OCI-LY7 (cell line): ENCODE results near the gene TPPP. TPM values are rescaled to one million over a fixed set of nuclear protein-coding genes. Genes with fewer than 3 reads are reported as not detected.
"Not testable (repeated sequence)": the region's sequence is repeated elsewhere in the genome, so short reads cannot be mapped to it uniquely, and the experiment has no call there.

Experiments used
- BruUV-seq: library from RNA; stranded (reverse); fragments of 400-500 nt; replicated peaks from 2 replicates; lab custom pipeline; 2021; lab: Mats Ljungman, UMichigan
- CTCF ChIA-PET: fragments of 300-600 bp; sonication (Branson Sonifier 250); formaldehyde crosslinking; loops from one replicate; lab custom pipeline; 2022; ENCODE audit warnings: antibody characterized with exemption; ENCODE audit not compliant: unreplicated experiment; lab: Charles Lee
- POLR2A ChIA-PET: fragments of 300-600 bp; sonication (Branson Sonifier 250); formaldehyde crosslinking; loops from one replicate; lab custom pipeline; 2022; ENCODE audit warnings: antibody characterized with exemption; lab: Charles Lee
- DNase-seq: peaks from one replicate; pipeline ENCODE4 v3.0.0-alpha.2; 2015; ENCODE audit warnings: low spot score
- H2AFZ ChIP-seq: fragments of 200-600 bp; sonication (generic), shearing (Covaris generic); 2 replicates; pipeline ENCODE4 v1.6.1; 2014; ENCODE audit warnings: mild to moderate bottlenecking, antibody characterized with exemption, low read length, moderate library complexity
- H3K27ac ChIP-seq: fragments of 200-600 bp; sonication (generic); 2 replicates; pipeline ENCODE4 v1.5.1; 2014; ENCODE audit warnings: mixed run types, low read depth, mild to moderate bottlenecking, moderate library complexity, low read length, inconsistent platforms; ENCODE audit not compliant: poor library complexity, severe bottlenecking
- H3K36me3 ChIP-seq: fragments of 200-600 bp; sonication (generic); 2 replicates; pipeline ENCODE4 v1.6.1; 2014; ENCODE audit warnings: mild to moderate bottlenecking, antibody characterized with exemption, low read length, moderate library complexity, mixed read lengths; ENCODE audit not compliant: insufficient read depth
- H3K4me1 ChIP-seq: fragments of 200-600 bp; sonication (generic); 2 replicates; pipeline ENCODE4 v1.5.1; 2014; ENCODE audit warnings: mild to moderate bottlenecking, low read length; ENCODE audit not compliant: insufficient read depth, poor library complexity, severe bottlenecking
- H3K4me2 ChIP-seq: fragments of 200-600 bp; sonication (generic); 2 replicates; pipeline ENCODE4 v1.6.1; 2014; ENCODE audit warnings: mild to moderate bottlenecking, low read length
- H3K4me3 ChIP-seq: fragments of 200-600 bp; sonication (generic); 2 replicates; pipeline ENCODE4 v1.5.1; 2014; ENCODE audit warnings: mild to moderate bottlenecking, low read depth, low read length; ENCODE audit not compliant: poor library complexity, severe bottlenecking
- H3K79me2 ChIP-seq: fragments of 200-600 bp; sonication (generic); 2 replicates; pipeline ENCODE4 v1.6.1; 2016; ENCODE audit warnings: low read depth, mild to moderate bottlenecking, low read length, moderate library complexity, mixed read lengths; ENCODE audit not compliant: insufficient read depth
- H3K9me2 ChIP-seq: fragments of 200-600 bp; sonication (generic); 2 replicates; pipeline ENCODE4 v1.6.1; 2016; ENCODE audit warnings: mild to moderate bottlenecking, low read length, mixed read lengths; ENCODE audit not compliant: insufficient read depth
- H3K9me3 ChIP-seq: fragments of 200-600 bp; sonication (generic); 2 replicates; pipeline ENCODE4 v1.6.1; 2014; ENCODE audit warnings: mild to moderate bottlenecking, mixed run types, low read length, mixed read lengths
- H4K20me1 ChIP-seq: fragments of 200-600 bp; sonication (generic); 2 replicates; pipeline ENCODE4 v1.6.1; 2014; ENCODE audit warnings: mild to moderate bottlenecking, antibody characterized with exemption, low read length, moderate library complexity, mixed read lengths; ENCODE audit not compliant: insufficient read depth
- intact Hi-C: fragments of 100-400 bp; cut with micrococcal nuclease; formaldehyde crosslinking; loops from one replicate; pipeline ENCODE4 v1.10.0; 2022; ENCODE audit not compliant: unreplicated experiment
- total RNA-seq, 2 experiments: library from RNA; depleted of rRNA in 1 of 2; stranded (reverse); fragments of >200 nt in 1 of 2; shearing (Covaris generic) in 1 of 2; gene quantifications; 2 replicates each; pipeline ENCODE4 v1.2.3, GENCODE V29; 2014 to 2022

TPPP gene
- total RNA-seq, 2 experiments from 2014 or later, result not detected

- CTCF ChIA-PET, result not testable (repeated sequence)
Measured at GRCh38 chr5:714215-715118, 21.3 kb upstream of the TPPP start.

DNA sequence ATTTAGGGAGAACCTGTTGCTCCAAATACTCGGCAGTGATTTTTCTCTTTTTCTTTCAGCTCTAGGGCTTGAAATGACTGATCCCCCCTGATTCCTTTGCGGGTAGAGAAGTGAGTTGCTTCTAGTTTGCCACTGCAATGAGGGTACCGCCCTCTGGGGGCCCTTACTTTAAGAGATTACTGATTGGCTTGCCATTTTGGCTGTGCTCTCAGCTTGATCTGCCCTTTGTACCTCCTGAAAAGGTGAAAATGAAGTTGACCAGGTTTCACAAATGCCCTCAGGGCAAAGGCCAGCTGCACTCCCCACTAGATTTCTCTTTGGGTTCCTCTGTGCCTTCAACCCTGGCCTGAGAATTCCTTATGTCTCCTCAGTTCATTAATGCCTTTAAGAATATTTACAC is 20.5 kb upstream of the TPPP start:
- H3K9me2 ChIP-seq, H3K27ac ChIP-seq, DNase-seq, H3K79me2 ChIP-seq, H3K9me3 ChIP-seq, H3K36me3 ChIP-seq, CTCF ChIA-PET, H3K4me1 ChIP-seq, H3K4me3 ChIP-seq, BruUV-seq, H4K20me1 ChIP-seq, POLR2A ChIA-PET, H3K4me2 ChIP-seq, H2AFZ ChIP-seq: not testable (repeated sequence)
- intact Hi-C loops, result loop anchor here (5.0 kb wide), 1 partner anchor 84 kb away; no protein-coding TSS in a partner anchor

More at GRCh38 chr5:714215-715118, 21.3 kb upstream of the TPPP start:
- H3K9me3 ChIP-seq, H3K4me1 ChIP-seq, POLR2A ChIA-PET, H3K36me3 ChIP-seq, H3K27ac ChIP-seq, H3K4me2 ChIP-seq, H3K4me3 ChIP-seq, BruUV-seq, H2AFZ ChIP-seq, DNase-seq, H3K79me2 ChIP-seq, H4K20me1 ChIP-seq, H3K9me2 ChIP-seq: not testable (repeated sequence)
- intact Hi-C loops, result loop anchor here (5.0 kb wide), 1 partner anchor 83 kb away; no protein-coding TSS in a partner anchor

DNA sequence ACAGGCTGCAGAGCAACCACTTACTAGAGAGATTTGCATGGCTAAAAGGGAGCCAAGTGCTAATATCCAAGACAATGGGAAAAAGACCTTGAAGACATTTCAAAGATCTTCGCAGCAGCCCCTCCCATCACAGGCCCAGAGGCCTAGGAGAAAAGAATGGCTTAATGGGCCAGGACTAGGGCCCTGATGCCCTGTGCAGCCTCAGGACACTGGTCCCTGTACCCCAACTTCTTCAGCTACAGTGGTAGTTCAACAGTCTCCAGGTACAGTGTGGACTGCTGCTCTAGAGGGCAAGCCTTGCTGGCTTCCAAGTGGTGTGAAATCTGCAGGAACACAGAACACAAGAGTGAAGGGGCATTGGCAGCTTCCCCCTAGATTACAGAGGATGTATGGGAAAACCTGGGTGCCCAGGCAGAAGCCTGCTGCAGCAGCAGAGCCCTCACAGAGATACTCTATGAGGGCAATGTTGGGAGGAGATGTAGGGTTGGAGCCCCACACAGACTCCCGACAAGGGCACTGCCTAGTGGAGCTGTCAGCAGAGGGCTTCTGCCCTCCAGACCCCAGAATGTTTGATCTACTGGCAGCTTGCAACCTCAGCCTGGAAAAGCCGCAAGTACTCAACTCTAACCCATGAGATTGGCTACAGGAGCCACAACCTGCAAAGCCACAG is 15.8 kb upstream of the TPPP start:
- H3K4me1 ChIP-seq, H3K4me3 ChIP-seq, H3K36me3 ChIP-seq, BruUV-seq, H2AFZ ChIP-seq, H3K27ac ChIP-seq, DNase-seq, POLR2A ChIA-PET, H3K79me2 ChIP-seq, H3K9me3 ChIP-seq, H4K20me1 ChIP-seq, CTCF ChIA-PET, H3K9me2 ChIP-seq, intact Hi-C loops, H3K4me2 ChIP-seq: not testable (repeated sequence)

- H3K27ac ChIP-seq, H3K4me1 ChIP-seq, H3K79me2 ChIP-seq, BruUV-seq, H3K9me3 ChIP-seq, H3K9me2 ChIP-seq, H2AFZ ChIP-seq, DNase-seq, H3K4me3 ChIP-seq, POLR2A ChIA-PET, H3K4me2 ChIP-seq, CTCF ChIA-PET, H4K20me1 ChIP-seq, H3K36me3 ChIP-seq, intact Hi-C loops: not testable (repeated sequence)
Measured at GRCh38 chr5:708374-708773, 15.2 kb upstream of the TPPP start.

GRCh38 chr5:706127-706526 is 13.0 kb upstream of the TPPP start:
- DNase-seq, BruUV-seq, H3K4me1 ChIP-seq, H3K9me2 ChIP-seq, H4K20me1 ChIP-seq, CTCF ChIA-PET, H3K9me3 ChIP-seq, H3K4me2 ChIP-seq, intact Hi-C loops, H3K27ac ChIP-seq, H3K36me3 ChIP-seq, H3K79me2 ChIP-seq, H3K4me3 ChIP-seq, H2AFZ ChIP-seq, POLR2A ChIA-PET: not testable (repeated sequence)

DNA sequence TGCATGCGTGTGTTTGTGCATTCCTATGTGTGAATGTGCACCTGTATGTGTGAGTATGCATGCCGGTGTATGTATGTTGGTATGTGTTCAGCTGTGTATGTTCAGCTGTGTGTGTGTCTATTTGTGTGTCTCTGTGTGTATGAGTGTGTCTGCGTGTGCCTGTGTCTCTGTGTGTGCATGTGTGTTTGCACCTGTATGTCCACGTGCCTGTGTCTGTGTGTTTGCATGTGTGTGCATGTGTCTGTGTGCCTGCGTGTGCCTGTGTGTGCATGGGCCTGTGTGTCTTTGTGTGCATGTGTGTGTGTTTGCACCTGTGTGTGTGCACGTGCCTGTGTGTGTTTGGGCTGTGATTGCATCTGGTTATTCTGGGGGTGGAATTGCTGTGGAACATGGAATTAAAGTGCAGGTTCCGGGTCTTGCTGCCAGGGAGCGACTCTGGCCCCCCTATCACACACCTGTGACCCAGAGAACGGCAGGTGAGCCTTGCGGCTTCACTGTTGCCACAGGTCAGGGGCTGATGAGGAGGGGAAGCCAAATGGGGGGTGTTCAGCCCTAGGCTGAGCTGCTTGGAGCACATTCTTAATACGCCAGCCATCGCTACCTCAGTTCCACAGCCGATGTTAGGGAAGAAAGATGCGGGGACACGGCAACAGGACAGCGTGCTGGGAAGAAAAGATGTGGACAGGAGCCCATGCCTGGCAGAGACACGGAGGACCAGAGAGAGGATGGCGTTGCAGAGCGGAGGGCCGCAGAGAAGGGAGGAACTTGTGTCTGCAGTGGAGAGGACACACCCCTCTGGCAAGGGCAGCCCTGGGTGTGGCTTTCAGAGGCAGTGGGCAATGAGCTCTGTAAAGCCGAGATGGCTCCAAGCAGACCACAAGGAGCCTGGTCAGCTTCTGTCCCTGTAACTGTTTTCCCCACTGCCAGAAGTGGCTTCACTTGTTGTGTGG is 3.9 kb upstream of the TPPP start:
- H3K4me1 ChIP-seq, CTCF ChIA-PET, H3K79me2 ChIP-seq, H4K20me1 ChIP-seq, H3K4me3 ChIP-seq, H3K4me2 ChIP-seq, H3K36me3 ChIP-seq, intact Hi-C loops, H3K27ac ChIP-seq, H2AFZ ChIP-seq, BruUV-seq, POLR2A ChIA-PET, H3K9me2 ChIP-seq, DNase-seq, H3K9me3 ChIP-seq: not testable (repeated sequence)
